Spleen (tissue), 11 donors: Measurements from ENCODE around the gene NCAPH2. TPM values are rescaled to one million over a fixed set of nuclear protein-coding genes. Genes with fewer than 3 reads are reported as not detected.

Source experiments
- DNase-seq: peaks from one replicate; pipeline ENCODE4 v3.0.0-alpha.2; 2020
- H3K27ac ChIP-seq, 8 donors: fragments of 200-600 bp; sonication (generic) in 7 of 8; 1 replicate in 4 of 8; 2 replicates in 4 of 8; pipeline versions ENCODE4 v1.5.0 to v1.8.0; 2016 to 2021; ENCODE audit warnings: inconsistent platforms in 4 of 8, mild to moderate bottlenecking in 4 of 8, moderate library complexity in 1 of 8
- H3K27me3 ChIP-seq, 7 donors: fragments of 200-600 bp; sonication (generic) in 6 of 7; replicated peaks in 1 of 7; 1 replicate in 4 of 7; 2 replicates in 3 of 7; pipeline versions ENCODE4 v1.5.0 to v1.8.0; 2016 to 2021; ENCODE audit warnings: inconsistent platforms in 3 of 7, mild to moderate bottlenecking in 1 of 7
- H3K36me3 ChIP-seq, 6 donors: fragments of 200-600 bp; sonication (generic) in 5 of 6; 1 replicate in 4 of 6; 2 replicates in 2 of 6; pipeline versions ENCODE4 v1.5.0 to v1.8.0; 2016 to 2021; ENCODE audit warnings: inconsistent platforms in 2 of 6
- H3K4me1 ChIP-seq, 6 donors: fragments of 200-600 bp; sonication (generic) in 5 of 6; 1 replicate in 3 of 6; 2 replicates in 3 of 6; pipeline versions ENCODE4 v1.5.0 to v1.8.0; 2016 to 2021; ENCODE audit warnings: inconsistent platforms in 3 of 6
- H3K4me3 ChIP-seq, 8 donors: fragments of 200-600 bp; sonication (generic) in 7 of 8; 1 replicate in 4 of 8; 2 replicates in 4 of 8; pipeline versions ENCODE4 v1.5.0 to v1.8.0; 2016 to 2021; ENCODE audit warnings: inconsistent platforms in 4 of 8, mild to moderate bottlenecking in 4 of 8, moderate library complexity in 2 of 8
- H3K9me3 ChIP-seq, 8 donors: fragments of 200-600 bp; sonication (generic) in 7 of 8; 1 replicate in 4 of 8; 2 replicates in 4 of 8; pipeline versions ENCODE4 v1.5.0 to v1.8.0; 2016 to 2021; ENCODE audit warnings: inconsistent platforms in 4 of 8
- CTCF ChIP-seq, 11 experiments: fragments of 200-600 bp in 7 of 11; fragments of 450-650 bp in 4 of 11; sonication (generic) in 4 of 11; IDR thresholded peaks in 8 of 11; conservative IDR thresholded peaks in 3 of 11; 1 replicate in 7 of 11; 2 replicates in 4 of 11; pipeline versions ENCODE4 v1.4.0 to v1.8.0; 2016 to 2021; ENCODE audit warnings: antibody characterized with exemption in 11 of 11, inconsistent platforms in 4 of 11, mild to moderate bottlenecking in 1 of 11
- POLR2A ChIP-seq, 3 donors: fragments of 450-650 bp; IDR thresholded peaks; one replicate each; pipeline ENCODE4 v1.5.1; 2017; ENCODE audit warnings: antibody characterized with exemption in 3 of 3, mild to moderate bottlenecking in 1 of 3
- POLR2AphosphoS5 ChIP-seq, 3 donors: sonication (generic); formaldehyde crosslinking; IDR thresholded peaks; one replicate each; pipeline ENCODE4 v1.5.1; 2017; ENCODE audit warnings: antibody characterized with exemption in 3 of 3
- WGBS, 5 donors: extraction: QIAGEN DNeasy Blood & Tissue Kit in 3 of 5; methylation state at CpG; one replicate each; pipeline versions ENCODE4 v1.1.5 to v1.1.7; 2013 to 2018; 5-methylcytosine and 5-hydroxymethylcytosine counted together
- intact Hi-C: fragments of 100-400 bp; cut with DNase I; formaldehyde crosslinking; loops from one replicate; pipeline ENCODE4 v1.15.0; 2023; ENCODE audit warnings: low total_unique reads
- polyA plus RNA-seq, 3 donors: library from polyadenylated mRNA; stranded (reverse); fragments of 200-250 nt; gene quantifications; one replicate each; pipeline ENCODE4 v1.2.1, GENCODE V29; 2013
- total RNA-seq, 7 donors: library from RNA; depleted of rRNA in 3 of 7; stranded (reverse); fragments of >200 nt in 3 of 7; fragmentation: NEBNext Ultra II Directional in 4 of 7; extraction: Animal tissue kit (Norgen Biotek cat#: 25700) in 4 of 7; gene quantifications; one replicate each; pipeline versions ENCODE4 v1.1.0 to v1.2.1, GENCODE V29; 2016 to 2021
- donor health status: healthy with polysubstance abuse.
- donor health status: DM: no; HTN: no; CAD: no; lungs with moderate emphysema.
- donor health status: DM: no; HTN: no; CAD: no.
- donor health status: Bipolar disorder and iron deficiency.
- donor health status: healthy.
- donor health status: DM: no; HTN: no; CAD: no.
- donor health status: DM: yes; HTN: yes; CAD: no.

NCAPH2 gene
- total and polyA plus RNA-seq, 10 donors = 31.4 to 48.0 (median 37.1) TPM

DNA sequence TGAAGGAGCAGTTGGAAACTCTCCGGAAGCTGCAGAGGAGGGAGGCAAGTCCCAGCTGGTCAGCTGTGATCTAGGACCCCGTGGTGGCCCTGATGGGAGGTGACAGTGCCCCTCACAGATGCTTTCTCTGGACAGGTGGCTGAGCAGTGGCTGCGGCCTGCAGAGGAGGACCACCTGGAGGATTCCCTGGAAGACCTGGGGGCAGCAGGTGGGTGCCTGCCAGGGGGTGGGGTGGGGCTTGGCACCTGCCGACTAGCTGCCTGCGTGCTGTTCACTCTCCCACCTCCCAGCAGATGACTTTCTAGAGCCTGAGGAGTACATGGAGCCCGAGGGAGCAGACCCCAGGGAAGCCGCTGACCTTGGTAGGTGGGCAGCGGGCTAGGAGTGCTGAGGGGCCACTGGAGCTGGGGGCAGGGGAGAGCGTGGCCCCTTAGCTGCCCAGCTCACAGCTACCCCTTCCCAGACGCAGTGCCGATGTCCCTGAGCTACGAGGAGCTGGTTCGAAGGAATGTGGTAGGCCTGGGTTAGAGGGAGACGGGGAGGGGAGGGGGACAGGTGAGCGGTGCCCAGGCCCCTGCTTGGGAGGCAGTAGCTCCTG is 14.3 kb downstream of the NCAPH2 start:
- no peak for DNase-seq
- TF ChIP-seq POLR2A (IDR thresholded peaks at IDR 0.05) (no peak), CTCF (IDR thresholded peaks at IDR 0.05 in 8 of 11, conservative IDR thresholded peaks at IDR 0.05 in 3 of 11) (no peak), POLR2AphosphoS5 (IDR thresholded peaks at IDR 0.05) (no peak)

DNA sequence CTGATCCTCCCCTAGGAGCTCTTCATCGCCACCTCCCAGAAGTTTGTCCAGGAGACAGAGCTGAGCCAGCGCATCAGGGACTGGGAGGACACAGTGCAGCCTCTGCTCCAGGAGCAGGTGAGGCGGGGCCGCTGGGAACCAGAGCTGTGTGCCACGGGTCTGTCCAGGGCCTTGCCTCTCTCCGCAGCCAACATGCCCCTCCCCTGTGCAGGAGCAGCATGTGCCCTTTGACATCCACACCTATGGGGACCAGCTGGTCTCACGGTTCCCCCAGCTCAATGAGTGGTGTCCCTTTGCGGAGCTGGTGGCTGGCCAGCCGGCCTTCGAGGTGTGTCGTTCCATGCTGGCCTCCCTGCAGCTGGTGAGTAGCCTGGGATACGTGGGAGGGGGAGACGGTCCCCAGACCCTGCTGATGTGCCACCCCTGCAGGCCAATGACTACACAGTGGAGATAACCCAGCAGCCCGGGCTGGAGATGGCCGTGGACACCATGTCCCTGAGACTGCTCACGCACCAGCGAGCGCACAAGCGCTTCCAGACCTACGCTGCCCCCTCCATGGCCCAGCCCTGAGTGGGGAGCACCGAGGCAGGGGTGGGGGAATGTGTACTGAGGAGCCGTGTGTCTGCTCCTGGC is 14.9 kb downstream of the NCAPH2 start:
- Histone ChIP-seq H3K27ac (no peak overlapping the region), H3K27me3 (no peaks in the 10 kb centered on the region), H3K4me1 (peaks cover 24 to 51% (median 32%) of the 10 kb centered on the region in 6 donors), H3K36me3 (peaks cover 0 to 68% (median 58%) of the 10 kb centered on the region in 6 donors), H3K9me3 (no peaks in the 10 kb centered on the region), H3K4me3 (no peak overlapping the region)
- TF ChIP-seq POLR2AphosphoS5 (IDR thresholded peaks at IDR 0.05) (peak in 1 of 3 donors; percentile 68), POLR2A (IDR thresholded peaks at IDR 0.05) (no peak), CTCF (IDR thresholded peaks at IDR 0.05 in 8 of 11, conservative IDR thresholded peaks at IDR 0.05 in 3 of 11) (no peak)
- WGBS, 5 donors = 90 to 93% (median 92%) methylated on average over 14 to 22 of the region's 22 CpGs
- intact Hi-C loops = no loop called here
- DNase-seq = no peak

More for the DNA sequence above, 14.3 kb downstream of the NCAPH2 start:
- Histone ChIP-seq H3K27me3 (no peaks in the 10 kb centered on the region), H3K4me1 (peaks cover 22 to 45% (median 26%) of the 10 kb centered on the region in 6 donors), H3K27ac (no peak overlapping the region), H3K4me3 (no peak overlapping the region), H3K36me3 (peaks cover 0 to 71% (median 64%) of the 10 kb centered on the region in 6 donors), H3K9me3 (no peaks in the 10 kb centered on the region)
- intact Hi-C loops = no loop called here
- 93 to 96% (median 94%) methylated on average over 9 to 15 of the region's 15 CpGs for WGBS, 5 donors

- TF ChIP-seq POLR2AphosphoS5 (IDR thresholded peaks at IDR 0.05) (no peak), POLR2A (IDR thresholded peaks at IDR 0.05) (no peak), CTCF (IDR thresholded peaks at IDR 0.05 in 8 of 11, conservative IDR thresholded peaks at IDR 0.05 in 3 of 11) (no peak)
- WGBS, 5 donors = 91 to 97% (median 94%) methylated on average over 13 to 16 of the region's 16 CpGs
- Histone ChIP-seq H3K4me3 (no peak overlapping the region), H3K27me3 (no peaks in the 10 kb centered on the region), H3K4me1 (peaks cover 24 to 56% (median 37%) of the 10 kb centered on the region in 6 donors), H3K9me3 (no peaks in the 10 kb centered on the region), H3K36me3 (peaks cover 0 to 68% (median 53%) of the 10 kb centered on the region in 6 donors), H3K27ac (no peak overlapping the region)
- intact Hi-C loops = no loop called here
- DNase-seq = no peak
Observed at GRCh38 chr22:50523458-50523805, 15.4 kb downstream of the NCAPH2 start.
